ENCODE measurements around the gene CHMP1B.

DNA sequence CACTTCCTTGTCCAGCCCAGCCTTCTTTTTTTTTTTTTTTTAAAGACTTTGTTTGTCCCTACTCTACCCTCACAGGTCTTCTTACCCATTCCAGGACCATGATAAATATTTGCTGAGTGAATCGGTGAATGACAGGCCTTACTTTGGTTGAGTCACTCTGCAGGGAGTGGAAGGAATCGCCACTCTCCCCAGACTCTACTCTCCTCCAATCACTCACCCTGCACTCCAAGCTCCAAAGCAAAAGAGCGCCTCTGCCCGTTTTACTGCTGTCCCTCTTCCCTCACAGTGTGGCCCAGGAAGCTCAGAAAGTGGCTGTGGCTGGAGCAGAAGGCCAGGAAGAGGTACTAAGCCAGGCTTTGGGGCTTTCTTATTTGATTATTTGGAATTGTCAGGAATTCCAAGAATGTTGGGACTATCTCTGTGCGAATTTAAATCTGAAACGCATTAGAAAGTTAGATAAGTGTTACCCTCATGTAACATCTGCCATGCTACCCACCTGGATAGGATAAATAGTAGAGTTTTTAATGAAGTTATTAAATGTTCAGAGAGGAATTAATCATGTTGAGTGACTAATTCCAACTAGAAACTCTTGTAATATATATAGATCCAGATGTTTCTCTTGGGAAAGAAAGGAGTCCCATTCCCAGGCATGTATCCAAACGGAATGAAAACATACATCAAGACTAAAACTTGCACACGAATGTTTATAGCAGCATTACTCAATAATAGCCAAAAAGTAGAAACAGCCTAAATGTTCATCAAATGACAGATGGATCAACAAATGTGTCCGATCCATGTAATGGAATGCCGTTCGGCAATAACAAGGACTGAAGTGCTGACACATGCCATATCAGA lies 43.0 kb upstream of the CHMP1B start:
- no peak for TF ChIP-seq YY1 (IDR thresholded peaks at IDR 0.05; ENCODE audit: insufficient read depth, insufficient read length)
- no peak for TF ChIP-seq ZNF274 (IDR thresholded peaks at IDR 0.05; ENCODE audit: low read depth, low read length)
